GM21529 (cell line): ENCODE measurements around the gene NIM1K.
"Not testable (repeated sequence)": the region's sequence is repeated elsewhere in the genome, so short reads cannot be mapped to it uniquely, and the experiment has no call there.

Experiments
- ATAC-seq: cut with Tn5 transposase; IDR thresholded peaks from one replicate; pipeline ENCODE4 v1.9.1; 2021; ENCODE audit not compliant: unreplicated experiment

The NIM1K gene

GRCh38 chr5:43312699-43313034, 120.6 kb downstream of the NIM1K start:
- ATAC-seq, result peak; percentile 6

GRCh38 chr5:43313035-43313853, 121.2 kb downstream of the NIM1K start, which contains the start of gene HMGCS1:
TSS of gene HMGCS1 (minus strand) at chr5:43313412. CDS start at chr5:43298965, 14,447 bp downstream.
- ATAC-seq, result peak; percentile 93

- ATAC-seq, result no peak
Measured at GRCh38 chr5:43313854-43314457, 121.9 kb downstream of the NIM1K start.

GRCh38 chr5:43314724-43315123, 122.7 kb downstream of the NIM1K start:
- ATAC-seq, result no peak

GRCh38 chr5:43315263-43315662, 123.2 kb downstream of the NIM1K start:
- no peak for ATAC-seq

- ATAC-seq, result no peak
Measured at GRCh38 chr5:43315682-43316081, 123.7 kb downstream of the NIM1K start.

- ATAC-seq, result no peak
Measured at GRCh38 chr5:43316421-43316820, 124.4 kb downstream of the NIM1K start.

GRCh38 chr5:43320846-43321245, 128.8 kb downstream of the NIM1K start:
- ATAC-seq, result no peak

GRCh38 chr5:43323488-43323887, 131.5 kb downstream of the NIM1K start:
- not testable (repeated sequence) for ATAC-seq

- not testable (repeated sequence) for ATAC-seq
Measured at GRCh38 chr5:43325624-43326023, 133.6 kb downstream of the NIM1K start.
